ENCODE results near the gene SLC35G4. TPM values are rescaled to one million over a fixed set of nuclear protein-coding genes. Genes with fewer than 3 reads are reported as not detected.
"Not testable (repeated sequence)": the region's sequence is repeated elsewhere in the genome, so short reads cannot be mapped to it uniquely, and the experiment has no call there.

The SLC35G4 gene
- not detected for total RNA-seq

DNA sequence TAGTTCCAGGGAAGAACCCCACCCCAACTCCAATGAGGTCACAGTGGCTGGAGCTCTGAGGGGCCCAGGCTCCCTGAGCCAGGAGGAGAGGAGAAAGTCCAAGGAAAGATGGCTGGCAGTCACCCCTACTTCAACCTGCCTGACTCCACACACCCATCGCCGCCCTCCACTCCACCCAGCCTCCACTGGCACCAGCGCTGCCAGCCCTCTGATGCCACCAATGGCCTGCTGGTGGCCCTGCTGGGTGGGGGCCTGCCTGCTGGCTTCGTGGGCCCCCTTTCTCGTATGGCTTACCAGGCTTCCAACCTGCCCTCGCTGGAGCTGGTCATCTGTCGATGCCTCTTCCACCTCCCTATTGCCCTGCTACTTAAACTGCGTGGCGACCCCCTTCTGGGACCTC lies at the start of gene SLC35G4:
SLC35G4 (plus strand) TSS at position 109 of the 400 bp plus-strand sequence; CDS start at position 109, 0 bp downstream.
- H3K36me3 Mint-ChIP-seq, DNase-seq, H3K27me3 Mint-ChIP-seq, H3K27ac Mint-ChIP-seq, H3K9me3 Mint-ChIP-seq, H3K4me1 Mint-ChIP-seq, H3K4me3 Mint-ChIP-seq: not testable (repeated sequence)

DNA sequence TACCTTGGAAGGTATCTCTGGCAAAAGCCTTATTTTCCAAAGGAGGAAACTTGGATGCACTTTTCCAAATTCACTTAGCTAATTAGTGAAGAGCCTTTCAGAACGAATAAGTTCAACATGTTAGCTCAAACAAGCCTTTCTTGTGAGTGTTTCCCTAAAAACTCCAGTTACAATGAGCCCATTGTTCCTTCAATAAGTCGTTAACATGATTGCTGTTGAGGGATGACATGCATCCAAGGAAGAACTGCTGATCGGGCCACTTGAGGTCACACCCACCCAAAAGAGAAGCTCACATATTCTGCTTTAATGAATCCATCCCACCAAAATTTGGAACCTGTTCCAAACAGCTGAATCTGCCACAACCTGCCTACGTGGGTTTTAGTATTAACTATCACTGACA lies 48.1 kb upstream of the SLC35G4 start:
- no peaks in the 10 kb centered on the region for H3K9me3 Mint-ChIP-seq
- DNase-seq, result no peak
- H3K36me3 Mint-ChIP-seq, result no peaks in the 10 kb centered on the region
- no peaks in the 10 kb centered on the region for H3K4me1 Mint-ChIP-seq
- H3K27ac Mint-ChIP-seq, result no peak overlapping the region
- H3K27me3 Mint-ChIP-seq, result no peaks in the 10 kb centered on the region
- no peak overlapping the region for H3K4me3 Mint-ChIP-seq

DNA sequence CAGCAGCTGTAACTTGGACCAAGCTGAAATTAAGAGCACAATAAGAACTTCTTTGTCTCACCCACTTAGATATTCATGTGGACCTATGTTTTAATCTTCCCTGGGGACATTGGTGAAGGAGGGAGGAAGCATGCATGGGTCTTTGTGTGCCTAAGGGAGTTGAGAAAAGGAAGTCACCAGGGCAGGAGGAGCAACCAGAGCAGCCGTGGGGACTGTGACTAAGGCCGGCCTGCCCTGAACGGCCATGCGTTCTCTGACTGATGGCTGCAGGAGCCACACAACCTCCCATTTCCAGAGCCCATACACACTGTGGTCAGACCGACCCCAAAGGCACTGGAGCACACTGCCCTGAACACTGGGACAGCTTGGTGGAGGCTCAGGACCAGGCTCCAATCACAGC lies 43.7 kb upstream of the SLC35G4 start:
- Mint-ChIP-seq H3K27ac (no peak overlapping the region), H3K4me1 (no peaks in the 10 kb centered on the region), H3K36me3 (no peaks in the 10 kb centered on the region), H3K4me3 (no peak overlapping the region), H3K27me3 (no peaks in the 10 kb centered on the region), H3K9me3 (no peaks in the 10 kb centered on the region)
- DNase-seq, result no peak

DNA sequence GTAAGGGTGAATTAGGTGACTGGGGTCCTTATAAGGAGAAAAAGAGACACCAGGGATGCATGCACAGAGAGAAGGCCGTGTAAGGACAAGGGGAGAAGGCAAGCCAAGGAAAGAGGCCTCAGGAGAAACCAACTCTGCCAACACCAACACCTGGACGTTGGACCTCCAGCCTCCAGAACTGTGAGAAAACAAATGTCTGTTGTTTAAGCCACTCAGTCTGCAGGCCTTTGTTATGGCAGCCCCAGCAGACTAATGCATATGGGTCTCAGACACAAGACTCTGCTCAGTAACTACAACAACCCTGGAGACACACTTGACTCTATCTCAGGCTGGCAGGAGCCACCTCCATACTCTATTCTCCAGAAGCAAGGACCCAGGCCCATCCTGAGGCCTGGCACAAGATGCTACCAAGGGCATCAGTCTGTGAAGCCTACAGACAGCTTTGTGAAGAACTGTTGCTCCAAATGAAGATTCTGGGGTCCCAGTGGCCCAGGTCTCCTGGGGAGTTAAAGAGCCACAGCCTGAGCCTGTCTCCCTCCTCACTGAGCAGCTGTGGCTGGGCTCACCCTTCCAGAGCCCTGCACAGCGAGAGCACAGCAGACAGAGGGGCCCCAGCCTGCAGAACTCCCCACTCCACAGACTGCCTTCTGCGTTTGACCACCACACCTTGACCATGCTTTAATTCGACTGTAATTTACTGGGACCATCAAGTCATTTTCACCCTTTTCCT lies 43.0 kb upstream of the SLC35G4 start:
- H3K27me3 Mint-ChIP-seq, result no peaks in the 10 kb centered on the region
- no peak overlapping the region for H3K4me3 Mint-ChIP-seq
- H3K9me3 Mint-ChIP-seq, result no peaks in the 10 kb centered on the region
- no peak for DNase-seq
- H3K27ac Mint-ChIP-seq, result no peak overlapping the region
- H3K36me3 Mint-ChIP-seq, result no peaks in the 10 kb centered on the region
- H3K4me1 Mint-ChIP-seq, result no peaks in the 10 kb centered on the region

DNA sequence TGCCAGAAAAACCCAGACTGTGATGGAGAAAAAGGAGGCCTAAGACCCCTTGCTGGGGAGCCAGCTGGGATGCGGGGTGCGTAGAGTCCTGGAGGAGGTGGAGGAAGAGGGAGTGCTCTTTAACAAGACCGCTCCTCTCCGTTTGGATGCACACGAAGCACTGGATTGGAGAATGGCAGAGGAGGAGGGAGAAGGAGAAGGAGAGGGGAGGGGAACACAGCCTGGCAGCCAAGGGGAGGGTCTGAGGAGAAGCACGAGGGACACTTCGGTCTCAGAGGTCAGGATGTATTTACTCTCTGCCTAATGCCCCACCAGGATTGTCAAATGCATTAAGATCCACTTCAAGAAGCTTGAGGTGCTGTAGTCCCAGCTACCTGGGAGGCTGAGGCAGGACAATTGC lies 42.0 kb upstream of the SLC35G4 start:
- Mint-ChIP-seq H3K9me3 (no peaks in the 10 kb centered on the region), H3K36me3 (no peaks in the 10 kb centered on the region), H3K27ac (no peak overlapping the region), H3K27me3 (no peaks in the 10 kb centered on the region), H3K4me3 (no peak overlapping the region), H3K4me1 (no peaks in the 10 kb centered on the region)
- DNase-seq, result no peak

DNA sequence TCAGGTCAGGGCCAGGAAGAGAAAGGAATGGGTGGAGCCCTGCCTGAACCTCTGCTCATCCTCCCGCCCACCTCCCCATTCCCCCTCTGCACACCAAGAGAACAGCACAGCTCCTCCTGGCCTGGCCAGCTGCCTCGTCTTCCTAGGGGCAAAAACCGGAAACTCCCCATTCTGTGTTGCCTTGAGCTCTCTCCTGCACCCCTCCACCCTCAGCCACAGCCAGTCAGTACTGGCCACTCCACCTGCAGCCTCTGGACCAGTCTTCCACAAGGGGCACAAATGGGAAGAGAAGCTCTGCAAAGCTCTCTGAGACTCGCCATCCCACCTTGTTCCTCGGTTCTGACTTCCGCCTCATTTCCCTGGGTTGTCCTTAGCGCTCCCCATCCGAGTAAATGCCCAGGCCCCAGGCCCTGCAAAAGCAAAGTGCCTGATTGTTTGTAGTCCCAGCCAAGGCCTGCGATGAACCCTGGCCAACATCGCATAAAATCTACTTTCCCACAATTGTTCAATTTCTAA lies 39.3 kb upstream of the SLC35G4 start:
- no peak for DNase-seq
- H3K36me3 Mint-ChIP-seq, result no peaks in the 10 kb centered on the region

DNA sequence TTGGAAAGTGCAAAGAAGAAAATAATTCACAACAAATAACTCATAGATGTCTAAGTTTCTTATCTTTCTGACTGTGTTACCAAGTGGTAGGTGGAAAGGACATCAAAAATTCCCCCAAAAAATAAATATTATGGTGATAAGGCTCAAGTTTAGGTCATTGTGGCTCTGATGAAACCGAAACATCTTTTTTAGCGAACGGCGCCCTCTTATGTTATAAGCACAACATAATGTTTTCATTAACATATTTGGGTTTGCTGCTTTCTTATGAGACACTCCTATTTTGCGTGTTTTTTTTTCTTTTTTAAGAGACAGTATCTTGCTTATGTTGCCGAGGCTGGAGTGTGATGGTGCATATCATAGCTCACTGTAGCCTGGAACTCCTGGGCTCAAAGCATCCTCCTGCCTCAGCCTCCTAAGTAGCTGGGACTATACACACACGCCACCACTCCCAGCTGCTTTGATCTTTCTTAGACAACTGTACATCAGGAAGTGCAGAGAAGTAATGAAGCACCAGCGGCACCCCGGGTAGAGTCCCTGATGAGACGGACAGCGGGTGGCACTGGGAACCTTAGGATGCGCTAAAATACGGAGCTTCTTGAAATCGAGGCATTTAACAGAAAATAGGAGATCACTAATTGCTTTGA lies 38.5 kb upstream of the SLC35G4 start:
- H3K27me3 Mint-ChIP-seq, result peaks cover 4% of the 10 kb centered on the region
- no peaks in the 10 kb centered on the region for H3K36me3 Mint-ChIP-seq
- H3K27ac Mint-ChIP-seq, result no peak overlapping the region
- no peak overlapping the region for H3K4me3 Mint-ChIP-seq
- DNase-seq, result no peak
- no peaks in the 10 kb centered on the region for H3K9me3 Mint-ChIP-seq
- no peaks in the 10 kb centered on the region for H3K4me1 Mint-ChIP-seq

More for the DNA sequence above, 39.3 kb upstream of the SLC35G4 start:
- no peak overlapping the region for H3K4me3 Mint-ChIP-seq
- peaks cover 4% of the 10 kb centered on the region for H3K27me3 Mint-ChIP-seq
- H3K9me3 Mint-ChIP-seq, result no peaks in the 10 kb centered on the region
- H3K27ac Mint-ChIP-seq, result no peak overlapping the region
- H3K4me1 Mint-ChIP-seq, result no peaks in the 10 kb centered on the region

DNA sequence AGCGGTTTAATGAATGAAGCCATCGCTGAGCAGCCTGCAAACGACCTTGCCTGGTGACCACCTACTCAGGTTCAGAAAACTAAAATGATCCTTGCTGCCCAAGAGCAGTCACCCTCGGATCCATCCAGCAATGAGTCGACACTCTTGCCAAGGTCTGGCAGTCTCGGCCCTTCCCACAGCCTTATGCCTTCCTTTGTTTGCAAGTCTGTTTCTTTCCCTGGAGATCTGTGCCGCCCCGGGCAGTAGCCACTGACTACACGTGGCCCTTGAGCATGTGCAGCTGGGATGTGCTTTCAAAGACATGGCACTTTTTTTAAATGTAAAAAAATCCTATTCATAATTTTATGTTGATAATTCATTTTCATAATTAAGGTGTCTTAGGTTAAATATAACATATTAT lies 37.2 kb upstream of the SLC35G4 start:
- peaks cover 4% of the 10 kb centered on the region for H3K4me1 Mint-ChIP-seq
- no peak overlapping the region for H3K27ac Mint-ChIP-seq
- H3K27me3 Mint-ChIP-seq, result peaks cover 4% of the 10 kb centered on the region
- H3K4me3 Mint-ChIP-seq, result no peak overlapping the region
- DNase-seq, result no peak
- no peaks in the 10 kb centered on the region for H3K36me3 Mint-ChIP-seq
- no peaks in the 10 kb centered on the region for H3K9me3 Mint-ChIP-seq

DNA sequence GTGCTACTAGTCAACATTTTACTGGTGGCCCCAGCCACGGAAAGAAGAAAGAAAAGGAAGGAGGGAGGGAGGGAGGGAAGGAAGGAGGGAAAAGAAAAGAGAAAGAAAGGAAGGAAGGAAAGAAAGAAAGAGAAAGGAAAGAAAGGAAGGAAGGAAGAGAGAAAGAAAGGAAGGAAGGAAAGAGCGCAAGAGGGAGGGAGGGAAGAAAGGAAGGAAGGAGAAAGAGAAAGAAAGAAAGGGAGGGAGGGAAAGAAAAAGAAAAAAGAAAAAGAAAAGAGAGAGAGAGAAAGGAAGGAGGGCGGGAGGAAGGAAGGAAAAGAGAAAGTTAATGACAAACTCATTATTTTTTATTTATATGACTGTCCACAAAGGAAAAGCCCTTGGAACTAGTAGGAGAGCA lies 34.9 kb upstream of the SLC35G4 start:
- no peaks in the 10 kb centered on the region for H3K9me3 Mint-ChIP-seq
- peaks cover 4% of the 10 kb centered on the region for H3K27me3 Mint-ChIP-seq
- H3K36me3 Mint-ChIP-seq, result no peaks in the 10 kb centered on the region
- H3K4me1 Mint-ChIP-seq, result peaks cover 16% of the 10 kb centered on the region
- no peak for DNase-seq
- no peak overlapping the region for H3K27ac Mint-ChIP-seq
- no peak overlapping the region for H3K4me3 Mint-ChIP-seq

DNA sequence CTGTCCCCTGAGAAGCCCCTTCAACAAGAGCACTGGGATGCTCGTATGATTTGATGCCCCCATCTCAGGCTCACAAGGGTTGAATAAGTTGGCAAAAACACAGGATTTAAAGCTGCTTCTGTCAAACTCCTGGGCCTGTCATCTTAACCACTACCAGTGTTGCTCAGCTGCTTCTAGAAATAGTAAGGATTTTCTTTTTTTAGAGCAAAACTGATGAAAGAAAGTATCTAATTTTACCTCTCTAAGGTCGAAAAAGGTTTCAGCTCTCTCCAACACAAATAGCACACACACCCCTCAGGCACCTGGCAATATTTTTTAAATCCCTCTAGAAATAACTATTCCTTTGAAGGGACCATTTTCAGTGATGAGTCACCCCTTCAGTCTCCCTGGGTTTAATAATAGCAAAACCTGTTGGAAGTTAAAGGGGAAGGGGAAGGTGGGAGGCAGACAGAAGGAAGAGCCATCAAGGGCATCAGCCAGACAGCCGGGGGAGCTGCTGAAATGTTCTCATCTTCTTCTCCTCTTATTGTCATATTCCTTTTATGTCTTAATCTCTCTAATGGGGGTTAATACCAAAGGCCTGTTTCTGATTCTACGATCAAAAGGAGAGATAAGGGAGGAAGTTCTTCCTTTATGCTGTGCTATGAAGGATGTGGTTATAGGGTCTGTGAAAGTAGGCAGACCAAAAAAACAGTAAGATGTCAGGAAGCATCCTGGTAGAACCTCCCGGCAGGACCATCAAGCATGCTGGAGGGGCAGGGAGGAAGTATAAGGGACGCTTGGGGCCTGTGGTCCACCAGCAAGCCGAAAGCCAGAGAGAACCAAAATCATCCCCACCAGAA lies 31.9 kb upstream of the SLC35G4 start:
- H3K27me3 Mint-ChIP-seq, result peaks cover 4% of the 10 kb centered on the region
- no peak overlapping the region for H3K27ac Mint-ChIP-seq
- no peak for DNase-seq
- H3K4me1 Mint-ChIP-seq, result peaks cover 16% of the 10 kb centered on the region
- no peaks in the 10 kb centered on the region for H3K36me3 Mint-ChIP-seq
- no peaks in the 10 kb centered on the region for H3K9me3 Mint-ChIP-seq
- no peak overlapping the region for H3K4me3 Mint-ChIP-seq

DNA sequence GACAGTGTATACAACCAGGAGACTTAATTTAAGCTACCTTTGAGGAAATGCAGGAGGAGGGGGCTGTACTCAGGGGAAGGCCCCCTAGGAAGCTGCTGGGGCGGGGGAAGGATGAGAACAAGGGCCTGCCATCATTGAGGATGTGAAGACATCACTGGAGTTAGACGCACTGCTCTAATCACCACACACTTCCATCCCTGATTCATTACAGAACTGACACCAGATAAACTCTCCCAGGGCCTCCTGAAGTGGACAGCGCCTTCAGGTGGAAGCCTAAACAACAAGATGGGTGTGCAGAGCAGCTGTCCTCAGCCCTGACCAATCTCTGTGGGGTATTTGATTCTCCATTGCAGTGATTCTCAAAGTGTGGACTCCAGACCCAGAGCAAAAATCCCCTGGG lies 30.6 kb upstream of the SLC35G4 start:
- H3K4me3 Mint-ChIP-seq, result no peak overlapping the region
- no peak overlapping the region for H3K27ac Mint-ChIP-seq
- H3K9me3 Mint-ChIP-seq, result no peaks in the 10 kb centered on the region
- peaks cover 4% of the 10 kb centered on the region for H3K27me3 Mint-ChIP-seq
- peaks cover 16% of the 10 kb centered on the region for H3K4me1 Mint-ChIP-seq
- no peaks in the 10 kb centered on the region for H3K36me3 Mint-ChIP-seq
- no peak for DNase-seq

DNA sequence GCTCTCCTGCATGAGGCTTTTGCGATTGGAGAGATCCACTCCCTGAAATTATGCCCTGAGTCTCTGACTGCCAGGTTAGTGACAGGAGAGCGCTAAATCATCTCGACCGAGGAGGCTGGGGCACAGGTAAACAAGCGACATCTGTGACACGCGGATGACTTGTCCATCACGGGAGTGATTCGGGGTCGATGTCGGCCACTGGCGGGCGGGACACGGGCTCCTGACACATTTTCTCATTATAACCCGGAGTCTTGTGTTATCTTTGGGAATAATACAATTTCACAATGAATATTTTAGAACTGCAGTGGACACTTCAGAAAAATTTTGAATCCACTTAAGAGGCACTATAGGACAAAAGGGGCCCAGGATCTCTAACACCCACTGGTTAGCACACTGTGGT lies 29.5 kb upstream of the SLC35G4 start:
- Mint-ChIP-seq H3K4me3 (no peak overlapping the region), H3K4me1 (peaks cover 16% of the 10 kb centered on the region), H3K27ac (no peak overlapping the region), H3K36me3 (no peaks in the 10 kb centered on the region), H3K9me3 (no peaks in the 10 kb centered on the region), H3K27me3 (no peaks in the 10 kb centered on the region)
- DNase-seq, result no peak

DNA sequence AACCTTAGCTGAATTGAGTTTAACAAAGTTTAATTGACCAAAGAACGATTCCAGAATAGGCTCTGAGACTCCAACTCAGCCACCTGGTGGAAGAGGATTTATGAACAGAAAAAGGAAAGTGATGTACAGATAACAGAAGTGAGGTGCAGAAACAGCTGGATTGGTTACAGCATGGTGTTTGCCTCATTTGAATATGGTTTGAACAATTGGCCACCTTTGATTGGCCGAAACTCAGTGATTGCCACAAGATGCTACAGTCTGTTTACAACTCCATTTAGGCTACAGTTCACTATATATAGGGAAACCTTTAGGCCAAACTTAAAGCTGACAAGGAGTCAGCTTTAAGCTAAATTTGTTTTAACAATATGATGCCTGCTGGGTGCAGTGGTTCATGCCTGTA lies 28.1 kb upstream of the SLC35G4 start:
- Mint-ChIP-seq H3K9me3 (no peaks in the 10 kb centered on the region), H3K36me3 (no peaks in the 10 kb centered on the region), H3K4me3 (no peak overlapping the region), H3K4me1 (peaks cover 15% of the 10 kb centered on the region), H3K27me3 (no peaks in the 10 kb centered on the region), H3K27ac (no peak overlapping the region)
- DNase-seq, result no peak

DNA sequence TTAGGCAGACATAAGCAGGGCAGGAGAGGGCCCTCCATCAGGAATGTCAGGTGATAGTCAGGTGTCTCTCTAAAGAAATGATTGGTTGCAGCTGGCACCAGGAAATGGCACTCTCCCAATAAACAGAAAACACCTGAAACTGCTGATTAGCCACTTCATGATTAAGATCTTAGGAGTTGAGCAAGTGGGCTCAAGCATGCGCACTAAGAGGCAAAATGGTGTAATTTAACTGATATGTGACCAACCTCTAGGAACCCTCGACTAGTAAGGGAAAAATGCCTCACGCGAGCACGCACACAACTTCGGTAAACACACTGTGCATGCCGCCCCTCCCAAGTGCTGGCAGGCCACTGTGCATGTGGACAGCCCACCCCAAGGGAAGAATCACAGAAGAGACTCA lies 23.8 kb upstream of the SLC35G4 start:
- no peaks in the 10 kb centered on the region for H3K9me3 Mint-ChIP-seq
- DNase-seq, result no peak

DNA sequence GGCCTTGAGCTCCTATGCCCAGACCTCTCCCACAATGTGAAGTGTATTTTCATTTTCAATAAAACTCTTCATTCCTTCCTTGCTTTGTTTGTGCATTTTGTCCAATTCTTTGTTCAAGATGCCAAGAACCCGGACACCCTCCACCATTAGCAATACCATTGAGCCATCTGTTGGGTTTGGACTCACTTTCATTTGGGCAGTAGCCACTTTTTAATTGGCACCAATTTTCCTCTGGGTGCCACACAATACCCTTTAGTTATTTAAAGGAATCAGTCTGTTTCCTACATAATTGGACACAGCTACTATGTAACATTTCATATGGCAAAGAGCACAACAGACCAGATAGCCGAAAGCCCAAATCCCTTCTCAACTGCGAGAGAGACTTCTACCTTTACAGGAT lies 22.5 kb upstream of the SLC35G4 start:
- Mint-ChIP-seq H3K27ac (no peak overlapping the region), H3K4me3 (no peak overlapping the region), H3K36me3 (no peaks in the 10 kb centered on the region), H3K9me3 (no peaks in the 10 kb centered on the region), H3K27me3 (no peaks in the 10 kb centered on the region), H3K4me1 (peaks cover 14% of the 10 kb centered on the region)
- DNase-seq, result no peak

More for the DNA sequence above, 23.8 kb upstream of the SLC35G4 start:
- H3K27me3 Mint-ChIP-seq, result no peaks in the 10 kb centered on the region
- H3K36me3 Mint-ChIP-seq, result no peaks in the 10 kb centered on the region
- no peak overlapping the region for H3K27ac Mint-ChIP-seq
- no peak overlapping the region for H3K4me3 Mint-ChIP-seq
- H3K4me1 Mint-ChIP-seq, result peaks cover 14% of the 10 kb centered on the region

Data from activated naive CD8-positive, alpha-beta T cell treated with anti-CD3 and anti-CD28 coated beads for 36 hours (primary cell).